Endothelial cell of hepatic sinusoid (primary cell): ENCODE measurements around the gene GTF2F1.
"Not testable (repeated sequence)": the region's sequence is repeated elsewhere in the genome, so short reads cannot be mapped to it uniquely, and the experiment has no call there.

Source experiments
- in situ Hi-C: cut with HindIII; loops from 2 replicates; pipeline ENCODE4 v1.10.0; 2017; ENCODE audit warnings: low sequenced_read_pairs

GTF2F1 gene, protein sequence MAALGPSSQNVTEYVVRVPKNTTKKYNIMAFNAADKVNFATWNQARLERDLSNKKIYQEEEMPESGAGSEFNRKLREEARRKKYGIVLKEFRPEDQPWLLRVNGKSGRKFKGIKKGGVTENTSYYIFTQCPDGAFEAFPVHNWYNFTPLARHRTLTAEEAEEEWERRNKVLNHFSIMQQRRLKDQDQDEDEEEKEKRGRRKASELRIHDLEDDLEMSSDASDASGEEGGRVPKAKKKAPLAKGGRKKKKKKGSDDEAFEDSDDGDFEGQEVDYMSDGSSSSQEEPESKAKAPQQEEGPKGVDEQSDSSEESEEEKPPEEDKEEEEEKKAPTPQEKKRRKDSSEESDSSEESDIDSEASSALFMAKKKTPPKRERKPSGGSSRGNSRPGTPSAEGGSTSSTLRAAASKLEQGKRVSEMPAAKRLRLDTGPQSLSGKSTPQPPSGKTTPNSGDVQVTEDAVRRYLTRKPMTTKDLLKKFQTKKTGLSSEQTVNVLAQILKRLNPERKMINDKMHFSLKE

DNA sequence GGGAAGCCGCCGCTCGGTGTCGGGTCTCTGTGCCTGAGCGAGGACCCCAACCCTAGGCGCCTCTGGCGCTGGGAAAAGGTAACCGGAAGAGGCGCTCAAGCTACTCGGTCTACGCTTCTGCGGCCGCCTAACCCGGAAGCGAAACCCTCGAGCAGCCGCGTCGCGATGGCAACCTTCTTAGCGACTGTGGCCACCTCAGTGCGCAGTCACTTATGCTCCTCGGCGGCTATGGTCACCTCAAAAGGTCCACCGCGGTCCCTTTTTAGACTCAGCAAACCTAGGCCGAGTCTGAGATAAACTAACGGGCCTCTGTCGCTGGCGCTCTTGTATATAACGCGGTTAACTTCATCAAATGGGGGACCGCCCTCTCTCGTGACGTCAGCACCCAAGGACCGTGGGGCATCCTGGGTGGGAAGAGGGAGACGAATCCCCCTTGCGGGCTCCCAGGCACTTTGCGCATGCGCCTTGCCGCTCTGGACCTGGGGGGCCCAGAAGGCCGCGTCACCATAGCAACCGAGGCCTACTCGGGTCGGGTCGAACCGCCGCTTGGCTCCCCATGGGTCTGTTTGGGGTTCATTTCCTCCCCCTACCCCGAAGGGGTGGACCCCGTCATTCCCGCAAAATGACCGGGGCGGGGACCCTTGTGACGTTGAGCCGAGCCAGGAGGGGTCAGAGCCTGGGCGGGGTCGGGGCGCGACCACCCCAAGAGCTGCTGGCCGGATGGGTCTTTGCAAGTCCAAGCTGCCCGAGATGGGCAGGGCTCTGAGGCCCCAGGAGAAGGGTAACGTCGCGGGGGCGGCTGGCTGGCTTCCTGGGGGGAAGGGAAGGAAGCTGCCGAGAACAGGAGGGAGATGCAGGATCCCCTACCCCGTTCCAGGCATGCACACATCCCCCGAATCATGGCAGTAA lies at the start of gene GTF2F1:
Gene GTF2F1 (minus strand): TSS at position 91 of the 909 bp plus-strand sequence. CDS start 169 bp downstream, outside the sequence.
- in situ Hi-C loops: no loop called here

DNA sequence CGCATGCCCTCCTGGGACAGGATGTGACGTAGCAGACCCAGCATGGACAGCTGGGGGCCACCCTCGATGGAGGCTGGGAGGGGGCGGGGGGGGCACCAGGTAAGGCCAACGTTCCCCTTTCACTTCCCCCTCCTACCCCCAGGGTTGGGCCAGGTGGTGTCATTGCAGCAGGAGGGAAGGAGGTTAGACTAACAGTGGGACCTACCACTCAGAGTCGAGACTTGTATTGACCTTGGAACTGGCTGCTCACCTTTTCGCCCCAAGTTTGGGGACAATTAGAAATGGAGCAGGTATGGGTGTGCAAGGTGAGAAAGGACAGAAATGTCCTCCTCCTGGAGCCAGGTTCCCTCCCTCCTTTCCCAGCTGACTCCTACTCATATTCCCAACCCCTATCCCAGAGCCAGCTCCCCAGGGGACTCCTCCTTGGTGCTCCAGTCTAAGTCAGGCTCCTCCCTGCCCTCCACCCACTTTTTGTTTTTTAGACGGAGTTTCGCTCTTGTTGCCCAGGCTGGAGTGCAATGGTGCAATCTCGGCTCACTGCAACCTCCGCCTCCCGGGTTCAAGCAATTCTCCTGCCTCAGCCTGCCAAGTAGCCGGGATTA lies 49.2 kb upstream of the GTF2F1 start:
- in situ Hi-C loops: no loop called here

DNA sequence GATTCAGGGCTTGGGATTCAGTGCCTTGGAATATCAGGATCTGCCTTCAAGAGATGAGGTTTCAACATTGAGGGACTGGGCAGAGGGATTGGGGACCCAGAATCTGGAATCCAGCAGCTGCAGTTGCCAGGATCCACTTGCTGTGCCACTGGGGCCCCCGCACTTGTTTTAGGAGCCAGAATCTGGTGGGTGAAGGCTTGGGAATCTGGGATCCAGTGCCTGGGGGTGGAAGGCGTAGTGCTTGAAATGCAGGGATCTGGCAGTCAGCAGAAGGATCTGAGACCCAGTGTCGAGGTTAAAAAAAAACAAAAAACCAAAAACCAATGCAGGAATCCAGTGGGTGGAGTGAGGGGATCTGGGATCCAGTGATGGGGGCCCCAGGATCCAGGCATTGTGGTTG lies 47.9 kb upstream of the GTF2F1 start:
- in situ Hi-C loops: no loop called here

DNA sequence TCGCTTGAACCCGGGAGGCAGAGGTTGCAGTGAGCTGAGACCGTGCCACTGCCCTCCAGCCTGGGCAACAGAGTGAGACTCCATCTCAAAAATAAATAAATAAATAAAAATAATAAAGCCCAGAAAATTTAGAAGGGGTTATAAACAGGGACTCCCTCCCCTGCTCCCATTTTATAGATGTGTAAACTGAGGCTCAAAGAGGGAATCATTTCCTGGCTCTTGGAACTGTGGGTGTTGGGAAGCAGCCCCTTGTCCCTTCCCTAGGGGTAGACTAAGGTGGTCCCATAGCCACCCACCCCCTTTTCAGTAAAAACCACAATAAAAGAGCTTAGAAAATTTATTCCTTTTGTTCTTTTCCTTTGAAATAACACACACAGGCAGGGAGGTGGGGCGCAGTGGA lies 46.8 kb upstream of the GTF2F1 start:
- in situ Hi-C loops: no loop called here

DNA sequence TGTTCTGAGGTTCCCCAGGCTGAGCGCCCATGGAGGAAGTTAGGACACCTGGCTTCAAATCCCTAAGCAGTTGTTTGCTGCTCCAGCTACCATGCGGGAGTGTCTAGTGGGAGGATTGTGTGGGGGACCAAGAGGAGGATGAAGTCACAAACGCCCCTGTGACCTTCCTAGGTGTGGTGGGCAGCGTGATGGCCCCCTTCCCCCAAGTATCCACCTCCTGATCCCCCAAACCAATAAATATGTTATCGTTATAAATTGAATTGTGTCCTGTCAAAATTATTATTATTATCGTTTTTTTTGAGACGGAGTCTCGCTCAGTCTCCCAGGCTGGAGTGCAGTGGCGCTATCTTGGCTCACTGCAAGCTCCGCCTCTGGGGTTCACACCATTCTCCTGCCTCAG lies 40.7 kb upstream of the GTF2F1 start, which contains the start of gene SLC25A41:
Gene SLC25A41 (minus strand): TSS at position 101 of the 400 bp plus-strand sequence. CDS start 70 bp downstream, at position 31.
- in situ Hi-C loops: no loop called here

DNA sequence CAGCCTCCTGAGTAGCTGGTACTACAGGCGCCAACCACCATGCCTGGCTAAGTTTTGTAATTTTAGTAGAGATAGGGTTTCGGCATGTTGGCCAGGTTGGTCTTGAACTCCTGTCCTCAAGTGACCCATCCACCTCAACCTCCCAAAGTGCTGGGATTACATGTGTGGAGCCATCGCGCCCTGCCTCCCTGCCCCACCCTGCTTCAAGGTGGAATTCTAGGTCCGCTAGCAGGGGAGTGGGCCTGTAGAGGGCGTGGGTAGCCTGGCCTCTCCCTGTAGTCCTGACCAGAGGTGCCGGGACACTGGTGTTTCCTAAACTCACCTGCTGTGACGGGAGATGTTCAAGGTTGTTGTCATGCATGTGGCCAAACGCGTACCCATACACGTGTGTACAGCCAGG lies 40.2 kb upstream of the GTF2F1 start:
- in situ Hi-C loops: no loop called here

DNA sequence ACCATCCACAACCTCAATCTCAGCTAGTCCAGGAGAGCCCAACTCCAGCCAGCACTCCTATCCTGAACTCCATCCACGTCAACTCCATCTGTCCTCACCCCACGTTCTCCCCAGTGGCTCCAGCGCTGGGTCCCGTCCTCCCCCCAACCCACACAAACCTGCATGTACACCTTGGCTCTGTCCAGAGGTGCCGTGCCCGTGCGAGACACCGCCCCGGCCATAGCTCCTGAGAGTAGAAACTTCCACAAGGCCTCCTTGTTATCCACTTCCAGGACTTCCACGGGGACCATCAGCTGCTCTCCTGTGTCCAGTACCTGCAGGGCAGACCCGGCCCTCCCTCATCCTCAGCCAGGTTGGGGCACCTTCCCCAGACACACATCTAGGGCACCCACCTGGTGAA lies 38.9 kb upstream of the GTF2F1 start:
- in situ Hi-C loops: no loop called here

DNA sequence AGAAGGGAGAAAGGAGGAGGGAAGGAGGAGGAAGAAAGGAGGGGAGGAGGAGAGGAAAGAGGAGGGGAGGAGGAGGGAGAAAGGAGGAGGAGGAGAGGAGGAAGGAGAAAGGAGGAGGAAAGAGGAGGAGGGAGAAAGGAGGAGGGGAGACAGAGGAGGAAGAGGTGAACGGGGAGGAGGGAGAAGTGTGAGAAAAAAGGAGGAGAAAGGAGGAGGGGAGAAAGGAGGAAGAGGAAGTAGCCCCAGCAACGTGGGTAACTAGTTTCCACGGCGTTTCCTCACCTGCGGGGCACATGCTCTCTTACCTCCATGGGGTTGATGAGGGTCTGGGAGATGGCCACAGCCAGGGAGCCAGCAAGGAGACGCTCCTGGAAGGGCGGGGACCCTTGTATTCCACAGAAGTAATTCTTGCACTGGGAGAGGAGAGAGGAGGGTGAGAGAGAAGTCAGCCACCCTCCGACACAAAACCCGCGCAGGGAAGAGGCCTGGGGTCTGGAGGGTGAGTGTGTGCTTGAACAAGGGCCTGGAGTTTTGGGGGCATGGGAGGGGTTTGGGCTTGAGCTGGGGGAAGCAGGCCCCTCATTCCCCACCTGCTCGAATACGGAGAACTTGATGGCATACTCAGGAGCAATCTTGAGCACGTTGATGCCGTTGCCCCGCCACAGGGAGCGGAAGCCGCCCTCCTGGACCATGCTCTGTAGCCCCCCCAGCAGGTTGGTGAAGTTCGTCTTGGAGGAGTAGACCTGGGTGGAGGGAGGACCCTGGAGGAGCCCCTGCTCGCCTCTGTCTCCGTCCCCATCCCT lies 36.7 kb upstream of the GTF2F1 start:
- in situ Hi-C loops: no loop called here

DNA sequence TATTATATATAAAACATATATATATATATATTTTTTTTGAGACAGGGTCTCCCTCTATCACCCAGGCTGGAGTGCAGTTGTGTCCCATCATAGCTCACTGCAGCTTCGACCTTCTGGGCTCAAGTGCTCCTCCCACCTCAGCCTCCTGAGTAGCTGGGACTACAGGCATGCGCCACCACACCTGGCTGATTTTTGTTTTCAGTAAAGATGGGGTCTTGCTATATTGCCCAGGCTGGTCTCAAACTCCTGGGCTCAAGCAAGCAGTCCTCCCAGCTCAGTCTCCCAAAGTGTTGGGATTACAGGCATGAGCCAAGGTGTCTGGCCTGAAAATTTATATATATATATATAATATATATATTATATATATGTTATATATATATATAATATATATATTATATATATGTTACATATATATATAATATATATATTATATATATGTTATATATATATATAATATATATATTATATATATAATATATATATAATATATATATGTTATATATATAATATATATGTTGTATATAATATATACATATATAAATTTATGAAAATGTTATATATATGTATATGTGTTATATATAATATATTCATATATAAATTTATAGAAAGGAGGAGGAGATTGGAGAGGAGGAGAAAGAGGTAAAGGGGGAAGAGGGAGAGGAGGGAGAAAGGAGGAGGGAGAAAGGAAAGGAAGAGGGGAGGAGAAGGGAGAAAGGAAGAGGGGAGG lies 35.9 kb upstream of the GTF2F1 start:
- in situ Hi-C loops: not testable (repeated sequence)

DNA sequence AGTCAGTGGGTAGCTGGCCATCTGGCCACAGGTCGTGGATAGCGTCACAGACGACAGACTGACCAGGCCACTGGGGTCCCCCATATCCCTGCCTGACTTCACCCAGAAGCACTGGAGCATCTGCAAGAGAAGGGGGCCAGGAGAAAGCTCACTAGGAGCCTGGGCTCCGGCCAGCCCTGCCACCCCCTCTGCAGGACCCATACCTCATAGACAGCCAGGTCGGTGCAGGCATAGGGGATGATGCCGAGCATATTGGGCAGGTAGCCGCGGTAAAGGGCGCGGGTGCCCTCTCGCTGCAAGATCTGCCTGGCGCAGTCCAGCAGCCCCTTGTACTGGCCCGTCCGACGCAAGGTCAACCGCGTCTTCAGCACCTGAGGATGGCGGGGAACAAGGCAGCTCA lies 34.2 kb upstream of the GTF2F1 start:
- in situ Hi-C loops: no loop called here

DNA sequence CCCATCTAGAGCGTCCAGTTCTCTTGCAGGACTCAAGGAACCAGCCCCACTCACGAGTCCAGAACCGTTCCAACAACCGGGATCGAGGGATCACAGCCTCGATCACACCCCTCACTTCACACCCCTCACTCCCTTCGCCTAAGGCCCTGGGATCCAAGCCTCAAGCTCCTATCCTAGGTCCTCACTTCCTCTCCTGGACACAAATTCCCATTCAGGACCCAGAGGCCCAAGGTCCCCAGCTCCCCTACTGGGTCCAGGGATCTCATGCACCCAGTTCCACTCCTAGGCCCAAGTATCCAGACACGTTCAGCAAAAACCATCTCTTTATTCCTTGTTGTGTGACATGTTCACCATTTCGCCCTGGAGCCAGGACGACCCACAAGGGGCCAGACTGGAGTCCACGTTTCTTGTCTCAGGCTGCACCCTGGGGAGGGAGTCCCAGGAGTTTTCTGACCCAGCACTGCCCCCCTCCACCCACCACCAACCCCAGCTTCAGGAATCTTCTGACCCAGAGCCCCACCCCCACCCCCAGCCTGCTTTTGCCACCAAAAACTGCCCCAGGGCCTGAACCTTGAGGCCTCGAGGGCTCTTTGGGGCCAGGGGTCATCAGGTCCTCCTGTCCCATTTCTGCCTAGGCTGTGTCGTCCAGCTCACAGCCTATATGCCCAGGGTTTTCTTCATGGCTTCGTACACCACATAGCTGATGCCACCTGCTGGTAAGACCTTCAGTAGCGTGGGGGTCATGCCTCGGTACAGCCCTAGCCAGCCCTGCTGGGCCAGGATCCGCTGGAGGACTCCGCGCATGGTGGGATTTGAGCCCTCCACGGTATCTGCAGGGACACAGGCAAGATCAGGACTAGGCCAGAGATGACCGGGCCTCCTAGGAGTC lies 33.0 kb upstream of the GTF2F1 start:
- in situ Hi-C loops: no loop called here

DNA sequence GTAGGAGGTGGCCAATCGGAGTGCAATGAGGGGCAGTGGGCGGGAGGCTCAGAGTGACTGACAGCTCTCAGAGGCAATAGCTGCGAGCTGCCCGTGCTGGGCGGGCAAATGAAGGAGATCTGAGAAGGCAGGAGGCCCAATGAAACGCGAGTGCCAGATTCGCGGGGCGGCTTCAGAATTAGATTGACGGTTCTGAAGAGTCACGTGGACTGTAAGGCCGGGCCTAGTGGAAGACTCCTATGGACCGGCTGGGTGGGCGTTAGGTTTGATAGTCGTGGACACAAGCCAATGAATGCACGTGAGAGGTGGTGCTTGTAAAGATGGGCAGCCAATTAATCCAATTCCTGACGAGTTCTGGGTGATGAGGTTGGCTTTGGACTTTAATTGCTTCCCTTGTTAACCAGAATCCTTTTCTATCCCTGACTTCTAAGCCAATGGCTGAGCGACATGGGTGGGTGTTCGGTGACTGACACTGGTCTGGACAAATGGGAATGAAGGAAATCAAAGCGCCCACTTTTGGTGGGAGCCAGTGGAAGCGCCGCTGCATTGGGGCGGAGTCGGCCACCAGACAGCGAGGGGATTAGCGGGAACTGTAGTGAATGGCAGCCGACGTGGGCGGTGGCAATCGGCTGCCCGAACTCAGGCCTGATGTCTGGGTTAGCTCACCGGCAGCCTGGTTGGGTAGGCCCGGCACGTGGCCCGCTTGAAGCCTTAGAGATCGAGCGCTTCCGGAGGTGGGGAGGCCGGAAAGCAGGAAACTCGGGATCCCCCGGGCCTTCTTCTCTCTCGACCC lies 32.2 kb upstream of the GTF2F1 start:
- in situ Hi-C loops: no loop called here

DNA sequence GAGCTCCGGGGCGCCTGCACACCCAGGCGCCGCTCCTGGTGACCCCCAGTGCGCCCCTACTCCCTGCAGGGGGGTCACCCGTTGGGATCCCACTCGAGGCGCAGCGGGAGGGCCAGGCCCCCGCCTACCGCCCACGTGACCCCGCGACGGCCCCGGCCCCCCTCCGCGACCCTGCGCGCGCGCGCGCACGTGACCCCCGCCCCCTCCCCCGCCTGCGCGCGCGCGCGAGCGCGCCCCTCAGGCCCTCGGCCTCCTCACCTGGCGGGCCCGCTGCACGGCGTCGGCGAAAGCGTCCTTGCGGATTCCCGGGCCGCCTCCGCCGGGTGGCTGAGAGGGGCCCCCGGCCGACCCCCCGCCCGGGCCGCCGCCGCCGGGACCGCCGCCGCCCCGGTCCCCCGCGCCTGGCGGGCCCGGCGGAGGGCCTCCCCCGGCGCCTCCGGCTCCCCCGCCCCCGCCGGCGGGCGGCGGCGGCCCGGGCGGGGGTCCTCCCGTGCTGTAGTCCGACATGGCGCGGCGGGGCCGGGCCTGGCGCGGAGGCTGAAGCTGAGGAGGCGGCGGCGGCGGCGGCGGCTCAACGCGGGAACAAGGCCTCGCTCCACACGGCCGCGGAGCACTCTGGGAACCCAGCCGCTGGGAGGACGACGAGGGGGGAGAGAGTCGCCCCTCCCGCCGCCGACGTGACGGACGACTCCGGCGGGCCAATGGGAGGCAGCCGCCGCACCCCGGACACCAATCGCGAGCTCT lies 31.4 kb upstream of the GTF2F1 start, which contains the start of gene KHSRP:
Gene KHSRP (minus strand): TSS at position 617 of the 744 bp plus-strand sequence. CDS start 110 bp downstream, at position 507.
- in situ Hi-C loops: no loop called here

DNA sequence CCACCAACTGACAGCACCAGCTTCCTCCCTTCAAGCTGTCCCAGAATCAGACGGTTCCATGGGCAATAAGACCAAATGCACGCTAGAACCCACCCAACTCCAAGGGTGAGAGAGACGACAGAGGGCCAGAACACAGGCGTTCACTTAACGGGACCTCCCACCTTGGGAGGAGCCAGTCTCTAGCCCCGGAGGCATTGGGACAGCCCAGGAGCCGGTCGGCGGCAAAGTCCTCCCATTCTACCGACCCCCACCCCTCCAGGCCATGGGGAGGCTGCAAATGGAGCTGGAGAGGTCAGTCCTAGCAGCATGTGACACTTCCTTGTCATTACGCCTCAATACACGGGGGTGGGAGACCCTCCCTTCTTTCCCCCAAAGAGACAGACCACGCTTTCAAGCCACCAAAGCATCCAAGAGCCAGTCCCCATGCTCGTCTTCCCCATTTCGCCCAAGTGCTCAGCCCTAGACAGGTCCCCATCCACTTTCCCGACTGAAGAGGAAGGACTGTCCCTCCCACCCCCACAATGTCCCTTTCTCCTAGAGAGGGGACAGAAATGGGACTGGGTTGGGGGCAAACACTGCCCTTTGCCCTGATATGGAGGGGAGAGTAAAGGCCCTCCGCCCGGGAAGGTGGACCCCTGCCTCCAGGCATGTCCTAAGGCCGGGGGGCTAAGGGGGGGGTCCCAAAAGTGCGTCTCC lies 30.7 kb upstream of the GTF2F1 start:
- in situ Hi-C loops: no loop called here

DNA sequence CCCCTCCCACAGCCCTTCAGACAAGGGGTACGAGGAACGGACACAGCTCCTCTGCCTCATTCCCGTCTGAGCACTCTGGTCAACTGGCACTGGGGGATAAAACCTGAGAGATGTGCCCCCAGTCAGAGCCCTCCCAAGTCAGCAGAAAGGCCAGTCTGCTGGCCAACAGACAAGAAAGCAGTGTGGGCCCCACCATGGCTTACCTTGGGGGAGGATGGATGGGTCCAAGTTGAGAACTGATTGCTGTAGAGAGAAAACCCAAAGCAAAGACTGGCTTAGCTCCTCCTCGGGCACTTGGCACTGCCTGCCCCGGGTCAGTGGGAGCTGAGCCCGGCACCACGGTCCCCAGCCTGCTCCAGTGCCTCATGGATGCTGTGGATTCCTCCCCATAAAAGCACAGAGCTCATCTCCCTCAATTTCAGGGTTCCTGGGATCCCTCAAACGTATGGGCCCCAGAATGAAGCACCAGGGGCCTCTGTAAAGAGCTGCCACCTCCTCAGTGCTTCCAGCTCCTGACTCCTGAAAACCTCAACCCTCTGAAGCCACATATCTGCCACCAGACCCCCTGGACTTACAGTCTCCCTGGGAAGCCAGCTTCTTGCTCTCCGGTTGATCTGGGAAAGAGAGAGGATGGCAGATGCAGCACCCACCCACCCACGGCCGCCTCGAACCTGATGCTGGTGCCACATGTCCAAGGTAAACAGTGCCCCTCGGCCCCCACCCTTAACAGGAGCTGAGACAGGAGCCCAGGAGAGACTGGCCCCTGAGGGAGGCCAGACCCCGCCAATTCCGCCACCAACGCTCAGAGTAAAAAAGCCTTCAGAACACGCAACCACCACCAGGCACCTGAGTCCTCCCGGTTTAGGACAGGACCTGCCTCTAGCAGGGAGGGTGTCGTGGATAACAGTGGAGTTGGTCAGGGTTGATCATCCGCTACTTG lies 28.4 kb upstream of the GTF2F1 start:
- in situ Hi-C loops: no loop called here
